ENCODE measurements around the gene KRT9.

GRCh38 chr17:41613277-41614082 is 41.6 kb upstream of the KRT9 start:
- TF ChIP-seq CTCF (conservative IDR thresholded peaks at IDR 0.05 in 1 of 2, IDR thresholded peaks at IDR 0.05 in 1 of 2; ENCODE audit: low read depth in 1 of 2, low read length in 2 of 2) (no peak), EZH2 (IDR thresholded peaks at IDR 0.05; ENCODE audit: low read length, missing control alignments) (no peak)
